ENCODE data around the gene SLC43A1. TPM values are rescaled to one million over a fixed set of nuclear protein-coding genes. Genes with fewer than 3 reads are reported as not detected.

The SLC43A1 gene
- total RNA-seq, 1 donor from 2014 or later, result 16.2 TPM

- Mint-ChIP-seq H3K9me3 (ENCODE audit: unreplicated experiment) (no peaks in the 10 kb centered on the region), H3K36me3 (ENCODE audit: unreplicated experiment) (no peaks in the 10 kb centered on the region), H3K27ac (ENCODE audit: unreplicated experiment) (no peak overlapping the region), H3K4me1 (ENCODE audit: unreplicated experiment) (peaks cover 3% of the 10 kb centered on the region), H3K4me3 (ENCODE audit: unreplicated experiment) (no peak overlapping the region), H3K27me3 (ENCODE audit: unreplicated experiment) (peaks cover 42% of the 10 kb centered on the region)
- DNase-seq (ENCODE audit: extremely low spot score, unreplicated experiment), result no peak
- TF ChIP-seq CTCF (IDR thresholded peaks at IDR 0.05), result no peak
Observed at GRCh38 chr11:57466680-57467079, 48.8 kb downstream of the SLC43A1 start.

- no peak for DNase-seq (ENCODE audit: extremely low spot score, unreplicated experiment)
Observed at GRCh38 chr11:57464539-57465181, 50.8 kb downstream of the SLC43A1 start.

GRCh38 chr11:57463671-57464538, 51.6 kb downstream of the SLC43A1 start:
- Mint-ChIP-seq H3K27ac (ENCODE audit: unreplicated experiment) (no peak overlapping the region), H3K9me3 (ENCODE audit: unreplicated experiment) (no peaks in the 10 kb centered on the region), H3K36me3 (ENCODE audit: unreplicated experiment) (no peaks in the 10 kb centered on the region), H3K4me1 (ENCODE audit: unreplicated experiment) (peaks cover 14% of the 10 kb centered on the region), H3K27me3 (ENCODE audit: unreplicated experiment) (peaks cover 54% of the 10 kb centered on the region), H3K4me3 (ENCODE audit: unreplicated experiment) (no peak overlapping the region)
- TF ChIP-seq CTCF (IDR thresholded peaks at IDR 0.05), result no peak
- DNase-seq (ENCODE audit: extremely low spot score, unreplicated experiment), result no peak

More at GRCh38 chr11:57464539-57465181, 50.8 kb downstream of the SLC43A1 start:
- Mint-ChIP-seq H3K4me3 (ENCODE audit: unreplicated experiment) (no peak overlapping the region), H3K36me3 (ENCODE audit: unreplicated experiment) (no peaks in the 10 kb centered on the region), H3K9me3 (ENCODE audit: unreplicated experiment) (no peaks in the 10 kb centered on the region), H3K4me1 (ENCODE audit: unreplicated experiment) (peaks cover 9% of the 10 kb centered on the region), H3K27me3 (ENCODE audit: unreplicated experiment) (peaks cover 50% of the 10 kb centered on the region), H3K27ac (ENCODE audit: unreplicated experiment) (no peak overlapping the region)
- no peak for TF ChIP-seq CTCF (IDR thresholded peaks at IDR 0.05)

- no peak for TF ChIP-seq CTCF (IDR thresholded peaks at IDR 0.05)
Observed at GRCh38 chr11:57462597-57462996, 52.9 kb downstream of the SLC43A1 start.

GRCh38 chr11:57461841-57462489, 53.5 kb downstream of the SLC43A1 start:
- no peak for DNase-seq (ENCODE audit: extremely low spot score, unreplicated experiment)

More at GRCh38 chr11:57462597-57462996, 52.9 kb downstream of the SLC43A1 start:
- no peak for DNase-seq (ENCODE audit: extremely low spot score, unreplicated experiment)
- Mint-ChIP-seq H3K27me3 (ENCODE audit: unreplicated experiment) (peaks cover 52% of the 10 kb centered on the region), H3K4me3 (ENCODE audit: unreplicated experiment) (no peak overlapping the region), H3K36me3 (ENCODE audit: unreplicated experiment) (no peaks in the 10 kb centered on the region), H3K4me1 (ENCODE audit: unreplicated experiment) (peaks cover 22% of the 10 kb centered on the region), H3K27ac (ENCODE audit: unreplicated experiment) (no peak overlapping the region), H3K9me3 (ENCODE audit: unreplicated experiment) (no peaks in the 10 kb centered on the region)

More at GRCh38 chr11:57461841-57462489, 53.5 kb downstream of the SLC43A1 start:
- Mint-ChIP-seq H3K4me3 (ENCODE audit: unreplicated experiment) (peak overlapping the region; percentile 48), H3K27me3 (ENCODE audit: unreplicated experiment) (peaks cover 55% of the 10 kb centered on the region), H3K9me3 (ENCODE audit: unreplicated experiment) (no peaks in the 10 kb centered on the region), H3K27ac (ENCODE audit: unreplicated experiment) (no peak overlapping the region), H3K4me1 (ENCODE audit: unreplicated experiment) (peaks cover 25% of the 10 kb centered on the region), H3K36me3 (ENCODE audit: unreplicated experiment) (no peaks in the 10 kb centered on the region)
- TF ChIP-seq CTCF (IDR thresholded peaks at IDR 0.05), result no peak

Data from osteocyte (in vitro differentiated cells).